Naive thymus-derived CD4-positive, alpha-beta T cell (primary cell): ENCODE results near the gene REM2. TPM values are rescaled to one million over a fixed set of nuclear protein-coding genes. Genes with fewer than 3 reads are reported as not detected.
"Not testable (repeated sequence)": the region's sequence is repeated elsewhere in the genome, so short reads cannot be mapped to it uniquely, and the experiment has no call there.

Experiments
- ATAC-seq: fragments of 150-1000 bp; cut with Tn5 transposase; 2 replicates; pipeline ENCODE4 v1.10.0; 2021; ENCODE audit warnings: mild to moderate bottlenecking, moderate library complexity
- CTCF ChIA-PET: fragments of 350-600 bp; sonication (Branson Sonifier 250); formaldehyde crosslinking; loops from one replicate; lab custom pipeline; 2021; ENCODE audit warnings: antibody characterized with exemption; lab: Charles Lee
- POLR2A ChIA-PET: fragments of 350-600 bp; sonication (Branson Sonifier 250); formaldehyde crosslinking; loops from one replicate; lab custom pipeline; 2021; ENCODE audit warnings: antibody characterized with exemption, inconsistent platforms; lab: Charles Lee
- DNase-seq, 9 donors: peaks; one replicate each; pipeline versions ENCODE4 v3.0.0 to v3.0.0-alpha.2; 2020 to 2022; ENCODE audit warnings: mixed read lengths in 1 of 9
- H3K27ac ChIP-seq: one replicate; pipeline ENCODE4 v1.7.0; 2013; ENCODE audit warnings: mild to moderate bottlenecking, low read depth, low read length, moderate library complexity
- H3K27me3 ChIP-seq, 2 donors: one replicate each; pipeline ENCODE4 v1.7.0; 2013; ENCODE audit warnings: low read length in 2 of 2, mild to moderate bottlenecking in 2 of 2, moderate library complexity in 2 of 2; ENCODE audit not compliant: control insufficient read depth in 2 of 2, insufficient read depth in 2 of 2
- H3K36me3 ChIP-seq, 3 experiments: 1 replicate in 2 of 3; 2 replicates in 1 of 3; pipeline ENCODE4 v1.7.0; 2013; ENCODE audit warnings: low read length in 3 of 3, mild to moderate bottlenecking in 3 of 3, moderate library complexity in 1 of 3; ENCODE audit not compliant: insufficient read depth in 3 of 3, control insufficient read depth in 2 of 3
- H3K4me1 ChIP-seq, 2 donors: one replicate each; pipeline ENCODE4 v1.7.0; 2013; ENCODE audit warnings: low read length in 2 of 2, mild to moderate bottlenecking in 2 of 2, moderate library complexity in 1 of 2; ENCODE audit not compliant: control insufficient read depth in 2 of 2, insufficient read depth in 2 of 2
- H3K4me3 ChIP-seq: 2 replicates; pipeline ENCODE4 v1.7.0; 2013; ENCODE audit warnings: mild to moderate bottlenecking, low read length
- H3K9me3 ChIP-seq, 3 experiments: 1 replicate in 2 of 3; 2 replicates in 1 of 3; pipeline ENCODE4 v1.7.0; 2013; ENCODE audit warnings: low read length in 3 of 3; ENCODE audit not compliant: control insufficient read depth in 2 of 3
- H3K27ac Mint-ChIP-seq, 9 donors: one replicate each; pipeline ENCODE4 v1.8.0; 2020 to 2022; ENCODE audit warnings: mixed read lengths in 9 of 9, mild to moderate bottlenecking in 8 of 9, moderate library complexity in 5 of 9, inconsistent platforms in 2 of 9
- H3K27me3 Mint-ChIP-seq, 5 donors: one replicate each; pipeline ENCODE4 v1.8.0; 2021 to 2022; ENCODE audit warnings: mixed read lengths in 5 of 5, mild to moderate bottlenecking in 1 of 5
- H3K36me3 Mint-ChIP-seq, 5 donors: one replicate each; pipeline ENCODE4 v1.8.0; 2020 to 2022; ENCODE audit warnings: mixed read lengths in 5 of 5, mild to moderate bottlenecking in 3 of 5, inconsistent platforms in 1 of 5
- H3K4me1 Mint-ChIP-seq, 7 donors: one replicate each; pipeline ENCODE4 v1.8.0; 2020 to 2022; ENCODE audit warnings: mixed read lengths in 7 of 7, mild to moderate bottlenecking in 3 of 7, inconsistent platforms in 1 of 7
- H3K4me3 Mint-ChIP-seq, 10 donors: one replicate each; pipeline ENCODE4 v1.8.0; 2020 to 2022; ENCODE audit warnings: mild to moderate bottlenecking in 10 of 10, mixed read lengths in 10 of 10, moderate library complexity in 6 of 10, inconsistent platforms in 2 of 10
- H3K9me3 Mint-ChIP-seq, 11 donors: one replicate each; pipeline ENCODE4 v1.8.0; 2020 to 2022; ENCODE audit warnings: mixed read lengths in 11 of 11, mild to moderate bottlenecking in 4 of 11, inconsistent platforms in 1 of 11, moderate library complexity in 1 of 11
- intact Hi-C, 2 donors: fragments of 100-400 bp; cut with micrococcal nuclease; formaldehyde crosslinking; loops; one replicate each; pipeline ENCODE4 v1.15.1; 2023
- polyA plus RNA-seq, 2 donors: library from polyadenylated mRNA; unstranded; fragments of 300-500 nt; fragmentation: Illumina TruSeq; gene quantifications; one replicate each; pipeline ENCODE4 v1.2.3, GENCODE V29; 2021
- total RNA-seq, 6 experiments: library from RNA in 5 of 6; stranded (reverse) in 5 of 6; gene quantifications; 1 replicate in 5 of 6; 2 replicates in 1 of 6; pipeline ENCODE4 v1.2.3 and lab custom pipeline; 2021 to 2026

Gene REM2
- total and polyA plus RNA-seq, 7 experiments from 2014 or later, result 0.58 to 8.6 (median 3.9) TPM

- H3K36me3 Mint-ChIP-seq, result peaks cover 0 to 6% (median 0%) of the 10 kb centered on the region in 5 donors
- H3K36me3 ChIP-seq, result no peaks in the 10 kb centered on the region
- H3K9me3 Mint-ChIP-seq, result peaks cover 0 to 5% (median 0%) of the 10 kb centered on the region in 11 donors
- peaks cover 13 to 14% of the 10 kb centered on the region in 2 donors for H3K4me1 ChIP-seq
- ChIA-PET CTCF (interaction anchor here (0.9 to 10.8 kb wide), 3 partner anchors 25 to 35 kb away, joined by 3 to 143 read pairs (median 6); no protein-coding TSS in a partner anchor), POLR2A (interaction anchor here (4.0 kb wide), 1 partner anchor 15 kb away, joined by 29 read pairs; the partner anchor contains the start of gene LRP10)
- peak overlapping the region in 1 of 9 donors; percentile 2 for H3K27ac Mint-ChIP-seq
- ATAC-seq (no peak), DNase-seq (no peak)
- H3K4me1 Mint-ChIP-seq, result peaks cover 8 to 36% (median 30%) of the 10 kb centered on the region in 7 donors
- no peaks in the 10 kb centered on the region for H3K9me3 ChIP-seq
- H3K4me3 Mint-ChIP-seq, result peak overlapping the region in 3 of 10 donors; percentile 1 to 6 (median 1)
- H3K4me3 ChIP-seq, result no peak overlapping the region
- H3K27me3 ChIP-seq, result no peaks in the 10 kb centered on the region
- H3K27me3 Mint-ChIP-seq, result peaks cover 0 to 38% (median 0%) of the 10 kb centered on the region in 5 donors
- intact Hi-C loops, result loop anchor here (10.0 kb wide), 2 partner anchors 942 to 992 kb away; no protein-coding TSS in a partner anchor
- no peak overlapping the region for H3K27ac ChIP-seq
Observed at GRCh38 chr14:22856428-22856827, 26.6 kb upstream of the REM2 start.

- Mint-ChIP-seq H3K9me3 (peaks cover 0 to 10% (median 0%) of the 10 kb centered on the region in 11 donors), H3K4me1 (peaks cover 11 to 35% (median 24%) of the 10 kb centered on the region in 7 donors), H3K27me3 (peaks cover 0 to 49% (median 3%) of the 10 kb centered on the region in 5 donors), H3K27ac (peak overlapping the region in 1 of 9 donors; percentile 21), H3K36me3 (peaks cover 0 to 17% (median 0%) of the 10 kb centered on the region in 5 donors)
- H3K4me1 ChIP-seq, result peaks cover 13 to 19% of the 10 kb centered on the region in 2 donors
- DNase-seq, intact Hi-C loops, H3K9me3 ChIP-seq, H3K4me3 ChIP-seq, H3K4me3 Mint-ChIP-seq, H3K27ac ChIP-seq, H3K36me3 ChIP-seq, ATAC-seq, H3K27me3 ChIP-seq: not testable (repeated sequence)
- ChIA-PET CTCF (interaction anchor here (0.7 to 1.4 kb wide), 5 partner anchors 10 to 40 kb away, joined by 3 to 6 read pairs (median 4); no protein-coding TSS in a partner anchor), POLR2A (interaction anchor here (0.6 to 4.0 kb wide), 3 partner anchors 11 to 170 kb away, joined by 3 to 29 read pairs (median 4); partner anchors contain the start of gene LRP10)
Observed at GRCh38 chr14:22860377-22860776, 22.6 kb upstream of the REM2 start.

GRCh38 chr14:22861651-22862050 is 21.4 kb upstream of the REM2 start:
- Histone ChIP-seq H3K4me1 (peaks cover 13 to 22% of the 10 kb centered on the region in 2 donors), H3K36me3 (no peaks in the 10 kb centered on the region), H3K27ac (no peak overlapping the region), H3K27me3 (no peaks in the 10 kb centered on the region), H3K4me3 (no peak overlapping the region), H3K9me3 (no peaks in the 10 kb centered on the region)
- H3K4me1 Mint-ChIP-seq, result peaks cover 11 to 39% (median 29%) of the 10 kb centered on the region in 7 donors
- ChIA-PET POLR2A (interaction anchor here (2.1 kb wide), 1 partner anchor 9 kb away, joined by 8 read pairs; no protein-coding TSS in a partner anchor), CTCF (interaction anchor here (1.0 to 4.8 kb wide), 2 partner anchors 10 to 39 kb away, joined by 4 to 23 read pairs; no protein-coding TSS in a partner anchor)
- peaks cover 0 to 42% (median 0%) of the 10 kb centered on the region in 5 donors for H3K27me3 Mint-ChIP-seq
- no peak for DNase-seq
- intact Hi-C loops, result no loop called here
- no peak overlapping the region for H3K4me3 Mint-ChIP-seq
- ATAC-seq, result no peak
- no peak overlapping the region for H3K27ac Mint-ChIP-seq
- H3K9me3 Mint-ChIP-seq, result peaks cover 0 to 9% (median 0%) of the 10 kb centered on the region in 11 donors
- peaks cover 0 to 17% (median 0%) of the 10 kb centered on the region in 5 donors for H3K36me3 Mint-ChIP-seq

GRCh38 chr14:22864979-22865378 is 18.0 kb upstream of the REM2 start:
- H3K27me3 Mint-ChIP-seq, result peaks cover 0 to 24% (median 0%) of the 10 kb centered on the region in 5 donors
- H3K36me3 Mint-ChIP-seq, result peaks cover 0 to 15% (median 0%) of the 10 kb centered on the region in 5 donors
- H3K4me3 ChIP-seq, result no peak overlapping the region
- ATAC-seq (no peak), DNase-seq (no peak)
- no peaks in the 10 kb centered on the region for H3K9me3 ChIP-seq
- H3K27me3 ChIP-seq, result no peaks in the 10 kb centered on the region
- H3K9me3 Mint-ChIP-seq, result peaks cover 0 to 6% (median 0%) of the 10 kb centered on the region in 11 donors
- ChIA-PET CTCF (interaction anchor here (0.8 to 4.8 kb wide), 4 partner anchors 10 to 42 kb away, joined by 3 to 23 read pairs (median 6); no protein-coding TSS in a partner anchor), POLR2A (interaction anchor here (0.5 kb wide), 1 partner anchor 828 kb away, joined by 3 read pairs; no protein-coding TSS in a partner anchor)
- peak overlapping the region in 2 of 9 donors; percentile 22 to 73 for H3K27ac Mint-ChIP-seq
- H3K4me1 ChIP-seq, result peaks cover 4 to 13% of the 10 kb centered on the region in 2 donors
- intact Hi-C loops, result no loop called here
- H3K4me1 Mint-ChIP-seq, result peaks cover 2 to 26% (median 16%) of the 10 kb centered on the region in 7 donors
- no peak overlapping the region for H3K27ac ChIP-seq
- H3K4me3 Mint-ChIP-seq, result no peak overlapping the region
- no peaks in the 10 kb centered on the region for H3K36me3 ChIP-seq

GRCh38 chr14:22865424-22866405 is 17.3 kb upstream of the REM2 start:
- POLR2A ChIA-PET, result interaction anchor here (0.5 to 1.4 kb wide), 4 partner anchors 16 to 829 kb away, joined by 3 to 4 read pairs (median 3); partner anchors contain the start of gene HAUS4
- no peak for DNase-seq
- peaks cover 0 to 15% (median 0%) of the 10 kb centered on the region in 5 donors for H3K36me3 Mint-ChIP-seq
- Histone ChIP-seq H3K4me1 (peaks cover 11 to 21% of the 10 kb centered on the region in 2 donors), H3K27ac (no peak overlapping the region), H3K27me3 (no peaks in the 10 kb centered on the region), H3K36me3 (no peaks in the 10 kb centered on the region), H3K9me3 (no peaks in the 10 kb centered on the region), H3K4me3 (no peak overlapping the region)
- CTCF ChIA-PET, result interaction anchor here (1.0 to 4.8 kb wide), 4 partner anchors 11 to 23 kb away, joined by 3 to 23 read pairs (median 6); no protein-coding TSS in a partner anchor
- peak overlapping the region in 6 of 9 donors; percentile 22 to 77 (median 62) for H3K27ac Mint-ChIP-seq
- peaks cover 0 to 6% (median 0%) of the 10 kb centered on the region in 11 donors for H3K9me3 Mint-ChIP-seq
- no peak for ATAC-seq
- H3K4me3 Mint-ChIP-seq, result no peak overlapping the region
- peaks cover 7 to 33% (median 19%) of the 10 kb centered on the region in 7 donors for H3K4me1 Mint-ChIP-seq
- peaks cover 0 to 18% (median 0%) of the 10 kb centered on the region in 5 donors for H3K27me3 Mint-ChIP-seq
- intact Hi-C loops, result no loop called here
